ENCODE measurements around the gene LIPT2. TPM values are rescaled to one million over a fixed set of nuclear protein-coding genes. Genes with fewer than 3 reads are reported as not detected.
A peak's percentile ranks its signal among the peaks of the same experiment; 100 is the strongest.

The LIPT2 gene
- total and polyA plus RNA-seq, 8 donors: 0.71 to 4.1 (median 1.6) TPM

- WGBS, 2 donors: 92 to 98% methylated on average over 1 of the region's 1 CpG
- no peak for ATAC-seq
- TF ChIP-seq, protein P1, sequence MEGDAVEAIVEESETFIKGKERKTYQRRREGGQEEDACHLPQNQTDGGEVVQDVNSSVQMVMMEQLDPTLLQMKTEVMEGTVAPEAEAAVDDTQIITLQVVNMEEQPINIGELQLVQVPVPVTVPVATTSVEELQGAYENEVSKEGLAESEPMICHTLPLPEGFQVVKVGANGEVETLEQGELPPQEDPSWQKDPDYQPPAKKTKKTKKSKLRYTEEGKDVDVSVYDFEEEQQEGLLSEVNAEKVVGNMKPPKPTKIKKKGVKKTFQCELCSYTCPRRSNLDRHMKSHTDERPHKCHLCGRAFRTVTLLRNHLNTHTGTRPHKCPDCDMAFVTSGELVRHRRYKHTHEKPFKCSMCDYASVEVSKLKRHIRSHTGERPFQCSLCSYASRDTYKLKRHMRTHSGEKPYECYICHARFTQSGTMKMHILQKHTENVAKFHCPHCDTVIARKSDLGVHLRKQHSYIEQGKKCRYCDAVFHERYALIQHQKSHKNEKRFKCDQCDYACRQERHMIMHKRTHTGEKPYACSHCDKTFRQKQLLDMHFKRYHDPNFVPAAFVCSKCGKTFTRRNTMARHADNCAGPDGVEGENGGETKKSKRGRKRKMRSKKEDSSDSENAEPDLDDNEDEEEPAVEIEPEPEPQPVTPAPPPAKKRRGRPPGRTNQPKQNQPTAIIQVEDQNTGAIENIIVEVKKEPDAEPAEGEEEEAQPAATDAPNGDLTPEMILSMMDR (IDR thresholded peaks at IDR 0.05): no peak
- H3K9me3 ChIP-seq: no peaks in the 10 kb centered on the region
- intact Hi-C loops (cut with DNase I): loop anchor here in 1 of 3 donors (10.0 kb wide), 1 partner anchor 92 kb away; no protein-coding TSS in a partner anchor
- no peak overlapping the region for H3K4me3 ChIP-seq
- no peaks in the 10 kb centered on the region for H3K27me3 ChIP-seq
- H3K4me1 ChIP-seq: peaks cover 0 to 10% (median 4%) of the 10 kb centered on the region in 3 donors
- H3K27ac ChIP-seq: no peak overlapping the region
- DNase-seq: no peak
- no peak for FAIRE-seq
- H3K36me3 ChIP-seq: no peaks in the 10 kb centered on the region
Observed at GRCh38 chr11:74463216-74463615, 30.3 kb downstream of the LIPT2 start.

DNA sequence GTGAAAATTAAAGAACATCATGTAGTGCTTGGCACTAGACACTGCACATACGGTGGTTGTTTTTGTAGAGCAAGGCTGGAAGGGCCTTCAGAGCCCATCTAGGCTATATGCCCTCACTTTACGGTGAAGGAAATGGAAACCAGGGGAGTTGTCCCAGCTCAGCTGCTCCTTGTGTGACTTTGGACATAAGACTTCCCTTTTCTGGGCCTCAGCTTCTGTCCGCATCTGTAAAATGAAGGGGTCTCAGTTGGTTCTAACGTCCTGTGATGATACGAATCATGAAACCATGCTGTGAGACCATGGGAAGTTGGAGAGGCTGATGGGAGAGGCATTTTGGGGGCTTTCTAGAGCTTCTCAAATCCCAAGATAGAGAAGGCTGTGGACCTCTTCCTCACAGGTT lies 30.9 kb downstream of the LIPT2 start:
- Histone ChIP-seq H3K27ac (peak overlapping the region in 3 of 4 donors; percentile 22 to 82 (median 81)), H3K27me3 (no peaks in the 10 kb centered on the region), H3K4me3 (no peak overlapping the region), H3K36me3 (no peaks in the 10 kb centered on the region), H3K9me3 (no peaks in the 10 kb centered on the region), H3K4me1 (peaks cover 0 to 7% (median 4%) of the 10 kb centered on the region in 3 donors)
- WGBS, 2 donors: 81 to 88% methylated on average over 5 of the region's 5 CpGs
- intact Hi-C loops (cut with DNase I): loop anchor here in 1 of 3 donors (10.0 kb wide), 1 partner anchor 92 kb away; no protein-coding TSS in a partner anchor
- DNase-seq: no peak
- no peak for FAIRE-seq
- TF ChIP-seq, protein P1 (IDR thresholded peaks at IDR 0.05): no peak
- no peak for ATAC-seq

DNA sequence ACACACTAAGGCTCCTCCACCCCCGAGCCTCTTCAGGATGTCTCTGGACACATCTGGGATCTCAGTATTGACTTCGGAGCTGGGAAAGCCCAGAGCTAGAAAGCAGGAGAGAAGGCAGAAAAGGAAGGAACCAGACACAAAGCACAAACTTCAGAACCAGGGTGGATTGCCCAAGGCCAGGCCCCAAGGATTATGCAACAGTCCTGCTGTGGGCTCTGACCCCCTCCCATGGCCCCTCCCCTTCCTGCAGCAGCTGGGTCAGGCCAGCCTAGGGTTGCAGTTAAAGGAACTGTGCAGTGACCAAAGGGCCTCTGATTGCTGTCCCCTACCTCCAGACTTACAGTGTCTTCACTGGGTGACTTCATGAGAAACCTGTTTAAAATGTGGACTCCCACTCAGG lies 31.5 kb downstream of the LIPT2 start:
- FAIRE-seq (no peak), ATAC-seq (peak; percentile 90 to 94 (median 92)), DNase-seq (peak; percentile 74 to 89 (median 83))
- 28 to 35% methylated on average over 2 of the region's 2 CpGs for WGBS, 2 donors
- Histone ChIP-seq H3K9me3 (no peaks in the 10 kb centered on the region), H3K36me3 (no peaks in the 10 kb centered on the region), H3K4me1 (peaks cover 0 to 7% (median 4%) of the 10 kb centered on the region in 3 donors), H3K4me3 (peak overlapping the region in 2 of 4 donors; percentile 28 to 31), H3K27me3 (no peaks in the 10 kb centered on the region), H3K27ac (peak overlapping the region; percentile 22 to 82 (median 60))
- TF ChIP-seq, protein P1 (IDR thresholded peaks at IDR 0.05): no peak
- intact Hi-C loops (cut with DNase I): loop anchor here in 1 of 3 donors (10.0 kb wide), 1 partner anchor 93 kb away; no protein-coding TSS in a partner anchor

DNA sequence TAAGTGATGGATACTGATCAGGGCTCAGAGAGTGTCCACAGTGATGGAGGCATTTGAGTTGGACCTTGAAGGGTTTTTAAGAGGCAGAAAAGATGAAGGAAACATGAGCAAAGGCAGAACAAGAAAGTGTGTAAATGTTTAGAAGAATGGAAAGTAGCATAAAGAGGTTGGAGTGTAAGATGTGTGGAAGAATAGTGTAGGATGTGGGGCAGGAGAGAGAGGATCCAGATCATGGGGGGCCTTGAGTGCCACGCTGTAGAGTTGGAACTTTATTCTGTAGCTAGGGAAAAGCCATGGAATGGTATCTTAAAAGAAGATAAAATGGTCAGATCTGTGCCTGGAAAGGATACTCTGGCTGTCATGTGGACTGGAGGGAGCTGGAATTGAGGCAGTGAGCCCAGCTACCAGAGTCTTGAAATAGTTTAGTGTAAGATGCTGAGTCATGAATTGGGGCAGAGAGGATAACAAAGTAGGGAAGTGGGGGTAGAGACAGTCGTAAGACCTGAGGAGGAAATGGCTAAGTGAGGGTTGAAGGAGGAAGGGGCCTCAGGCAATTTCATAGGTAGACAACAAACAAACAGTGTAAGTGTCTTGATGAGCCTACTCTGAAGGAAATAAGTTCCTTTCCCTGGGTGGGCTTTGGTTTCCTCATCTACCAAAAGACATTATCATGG lies 32.9 kb downstream of the LIPT2 start:
- Histone ChIP-seq H3K27me3 (no peaks in the 10 kb centered on the region), H3K36me3 (no peaks in the 10 kb centered on the region), H3K27ac (peak overlapping the region in 2 of 4 donors; percentile 81 to 82), H3K9me3 (no peaks in the 10 kb centered on the region), H3K4me3 (peak overlapping the region in 1 of 4 donors; percentile 3), H3K4me1 (peaks cover 0 to 7% (median 4%) of the 10 kb centered on the region in 3 donors)
- FAIRE-seq: no peak
- no peak for DNase-seq
- TF ChIP-seq, protein P1 (IDR thresholded peaks at IDR 0.05): no peak
- intact Hi-C loops (cut with DNase I): loop anchor here in 1 of 3 donors (10.0 kb wide), 1 partner anchor 94 kb away; no protein-coding TSS in a partner anchor
- peak in 3 of 4 donors; percentile 16 to 61 (median 44) for ATAC-seq
- WGBS, 2 donors: 76 to 83% methylated on average over 2 of the region's 2 CpGs

Measured in pancreas (tissue), 10 donors.